Stimulated activated CD4-positive, alpha-beta T cell treated with anti-CD3 and anti-CD28 coated beads, Interleukin-4, amount 100 ng/mL, for 48 hours (primary cell): ENCODE results near the gene PSPN.
A peak's percentile ranks its signal among the peaks of the same experiment; 100 is the strongest.
"Not testable (repeated sequence)": the region's sequence is repeated elsewhere in the genome, so short reads cannot be mapped to it uniquely, and the experiment has no call there.

ENCODE experiments used
- DNase-seq, 2 donors: peaks; one replicate each; pipeline ENCODE4 v3.0.0-alpha.2; 2020; ENCODE audit warnings: low read depth in 2 of 2

Gene PSPN

DNA sequence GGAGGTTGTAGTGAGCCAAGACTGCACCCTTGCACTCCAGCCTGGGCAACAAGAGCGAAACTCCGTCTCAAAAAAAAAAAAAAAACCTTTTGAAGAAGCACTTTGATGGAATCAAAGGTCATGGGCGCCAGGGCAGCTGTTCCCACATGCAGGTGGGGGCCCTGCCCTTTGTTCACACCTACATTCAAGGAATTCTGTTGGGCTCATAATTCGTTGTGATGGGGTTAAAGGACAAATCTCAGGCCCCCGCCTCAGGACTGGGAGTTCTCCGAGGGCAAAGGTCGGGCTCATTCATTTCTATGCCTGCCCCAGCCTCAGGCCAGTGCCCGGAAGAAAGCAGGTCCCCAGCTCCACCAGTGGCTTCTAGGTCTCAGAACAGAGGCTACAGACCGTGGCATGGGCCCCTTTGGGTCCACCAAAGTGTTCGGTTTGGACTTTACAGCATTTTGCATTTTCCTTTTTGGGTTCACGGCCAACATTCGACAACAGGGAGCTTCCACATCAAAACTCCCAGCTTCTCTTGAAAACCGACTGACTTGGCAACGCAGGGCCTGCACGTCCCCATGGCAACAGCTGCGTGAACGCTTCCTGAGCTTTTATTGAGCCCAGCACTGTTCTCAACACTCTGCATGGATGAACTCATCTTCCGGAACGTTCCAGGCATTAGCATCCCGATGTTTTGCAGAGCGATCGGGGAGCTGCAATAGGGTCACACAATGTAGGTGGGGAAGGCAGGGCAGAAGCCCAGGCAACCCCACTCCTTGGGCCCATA, 27.3 kb upstream of the PSPN start:
- DNase-seq, result no peak

DNA sequence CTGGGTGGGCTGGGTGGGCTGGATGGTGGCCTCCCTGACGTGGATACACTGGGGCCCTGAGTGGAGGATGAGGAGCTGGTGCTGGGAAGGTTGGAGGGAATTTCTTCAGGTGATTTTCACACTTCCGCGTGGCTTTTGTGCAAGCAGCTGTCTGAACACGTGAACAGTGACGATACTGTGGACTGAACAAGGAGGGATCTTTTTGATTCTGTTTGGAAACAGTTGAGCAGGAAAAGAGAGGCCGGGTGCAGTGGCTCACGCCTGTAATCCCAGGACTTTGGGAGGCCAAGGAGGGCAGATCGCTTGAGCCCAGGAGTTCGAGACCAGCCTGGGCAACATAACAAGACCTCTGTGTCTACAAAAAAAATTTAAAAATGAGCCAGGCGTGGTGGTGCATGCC, 26.3 kb upstream of the PSPN start:
- no peak for DNase-seq

DNA sequence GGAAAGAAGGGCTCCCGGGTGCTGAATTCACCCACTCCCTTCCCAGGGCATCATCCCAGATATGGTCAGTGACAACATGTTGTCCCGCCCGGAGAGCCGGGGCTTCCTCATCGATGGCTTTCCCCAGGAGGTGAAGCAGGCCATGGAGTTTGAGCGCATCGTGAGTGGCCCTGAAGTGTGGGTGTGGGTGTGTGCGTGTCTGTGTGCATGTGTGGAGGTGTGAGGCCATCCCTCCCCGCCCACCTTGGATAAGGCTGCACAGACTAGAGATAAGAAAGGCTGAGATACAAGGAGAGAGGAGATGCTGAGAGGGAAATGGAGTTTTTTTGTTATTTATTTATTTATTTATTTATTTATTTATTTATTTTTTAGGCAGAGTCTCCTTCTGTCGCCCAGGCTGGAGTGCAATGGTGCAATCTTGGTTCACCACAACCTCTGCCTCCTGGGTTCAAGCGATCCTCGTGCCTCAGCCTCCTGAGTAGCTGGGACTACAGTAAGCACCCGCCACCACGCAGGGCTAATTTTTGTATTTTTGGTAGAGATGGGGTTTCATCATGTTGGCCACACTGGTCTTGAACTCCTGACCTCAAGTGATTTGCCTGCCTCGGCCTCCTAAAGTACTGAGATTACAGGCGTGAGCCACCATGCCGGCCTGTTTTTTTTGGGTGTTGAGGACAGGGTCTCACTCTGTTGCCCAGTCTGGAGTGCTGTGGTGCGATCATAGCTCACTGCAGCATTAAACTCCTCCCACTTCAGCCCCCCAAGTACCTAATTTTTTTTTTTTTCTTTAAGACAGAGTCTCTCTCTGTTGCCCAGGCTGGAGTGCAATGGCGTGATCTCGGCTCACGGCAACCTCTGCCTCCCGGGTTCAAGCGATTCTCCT, 24.6 kb upstream of the PSPN start:
- DNase-seq, result not testable (repeated sequence)

DNA sequence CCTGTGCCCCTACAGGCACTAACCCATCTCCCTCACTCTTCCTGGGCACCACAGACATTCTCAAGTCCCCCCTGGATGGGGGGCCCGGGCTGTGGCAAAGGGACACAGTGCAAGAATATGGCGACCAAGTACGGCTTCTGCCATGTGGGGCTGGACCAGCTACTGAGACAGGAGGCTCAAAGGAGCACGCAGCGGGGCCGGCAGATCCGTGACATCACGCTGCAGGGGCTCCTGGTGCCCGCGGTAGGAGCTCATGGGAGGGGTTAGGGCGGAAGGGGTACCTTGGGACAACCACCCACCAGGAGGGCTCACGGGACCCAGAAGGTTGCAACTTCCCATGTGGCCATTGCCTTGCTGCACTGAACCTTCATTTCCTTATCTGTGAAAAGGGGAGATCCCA, 20.6 kb upstream of the PSPN start:
- no peak for DNase-seq

DNA sequence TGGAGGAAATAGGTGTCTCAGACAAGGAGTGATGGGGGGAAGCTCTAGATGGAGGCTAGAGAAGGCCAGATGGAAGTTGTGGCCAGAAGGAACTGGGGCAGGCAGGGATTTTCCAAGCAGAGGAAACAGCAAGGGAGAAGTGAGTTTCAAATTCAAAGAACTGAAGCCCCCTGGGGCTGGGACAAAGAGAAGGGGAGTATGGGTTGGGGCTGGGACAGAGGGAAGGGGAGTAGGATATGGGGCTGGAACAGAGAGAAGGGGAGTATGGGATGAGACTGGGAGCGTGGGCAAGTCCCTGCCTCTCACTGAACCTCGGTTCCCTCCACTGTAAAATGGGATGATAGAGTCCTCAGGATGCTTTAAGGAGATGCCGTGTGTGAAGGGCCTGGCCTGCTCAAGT, 19.1 kb upstream of the PSPN start:
- no peak for DNase-seq

DNA sequence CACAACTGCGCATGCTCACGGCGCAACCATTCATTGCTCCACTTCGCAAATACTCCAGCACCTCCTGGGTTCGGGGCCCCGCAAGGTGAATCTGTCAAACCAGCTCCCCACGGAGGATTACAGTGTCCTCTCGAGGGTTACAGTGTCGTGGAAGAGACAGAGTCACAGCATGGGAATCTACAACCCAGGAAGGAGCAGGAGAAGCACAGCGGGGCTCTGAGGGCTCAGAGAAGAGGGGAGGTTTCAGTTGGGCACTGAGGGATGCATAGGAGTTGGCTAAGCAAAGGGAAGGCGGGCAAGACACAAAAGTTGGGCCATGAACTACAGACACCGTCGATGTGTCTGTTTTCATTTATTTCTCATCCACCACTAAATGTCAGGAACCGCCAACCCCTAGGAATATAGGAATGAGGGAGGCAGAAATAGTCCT, 18.3 kb upstream of the PSPN start:
- DNase-seq, result peak in 1 of 2 donors; percentile 68

DNA sequence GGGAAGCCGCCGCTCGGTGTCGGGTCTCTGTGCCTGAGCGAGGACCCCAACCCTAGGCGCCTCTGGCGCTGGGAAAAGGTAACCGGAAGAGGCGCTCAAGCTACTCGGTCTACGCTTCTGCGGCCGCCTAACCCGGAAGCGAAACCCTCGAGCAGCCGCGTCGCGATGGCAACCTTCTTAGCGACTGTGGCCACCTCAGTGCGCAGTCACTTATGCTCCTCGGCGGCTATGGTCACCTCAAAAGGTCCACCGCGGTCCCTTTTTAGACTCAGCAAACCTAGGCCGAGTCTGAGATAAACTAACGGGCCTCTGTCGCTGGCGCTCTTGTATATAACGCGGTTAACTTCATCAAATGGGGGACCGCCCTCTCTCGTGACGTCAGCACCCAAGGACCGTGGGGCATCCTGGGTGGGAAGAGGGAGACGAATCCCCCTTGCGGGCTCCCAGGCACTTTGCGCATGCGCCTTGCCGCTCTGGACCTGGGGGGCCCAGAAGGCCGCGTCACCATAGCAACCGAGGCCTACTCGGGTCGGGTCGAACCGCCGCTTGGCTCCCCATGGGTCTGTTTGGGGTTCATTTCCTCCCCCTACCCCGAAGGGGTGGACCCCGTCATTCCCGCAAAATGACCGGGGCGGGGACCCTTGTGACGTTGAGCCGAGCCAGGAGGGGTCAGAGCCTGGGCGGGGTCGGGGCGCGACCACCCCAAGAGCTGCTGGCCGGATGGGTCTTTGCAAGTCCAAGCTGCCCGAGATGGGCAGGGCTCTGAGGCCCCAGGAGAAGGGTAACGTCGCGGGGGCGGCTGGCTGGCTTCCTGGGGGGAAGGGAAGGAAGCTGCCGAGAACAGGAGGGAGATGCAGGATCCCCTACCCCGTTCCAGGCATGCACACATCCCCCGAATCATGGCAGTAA, 17.6 kb upstream of the PSPN start, which contains the start of gene GTF2F1:
Gene GTF2F1, minus strand, starts transcription at position 91 of the 909 bp plus-strand sequence. CDS start 169 bp downstream, outside the sequence.
- DNase-seq, result peak; percentile 91 to 92

DNA sequence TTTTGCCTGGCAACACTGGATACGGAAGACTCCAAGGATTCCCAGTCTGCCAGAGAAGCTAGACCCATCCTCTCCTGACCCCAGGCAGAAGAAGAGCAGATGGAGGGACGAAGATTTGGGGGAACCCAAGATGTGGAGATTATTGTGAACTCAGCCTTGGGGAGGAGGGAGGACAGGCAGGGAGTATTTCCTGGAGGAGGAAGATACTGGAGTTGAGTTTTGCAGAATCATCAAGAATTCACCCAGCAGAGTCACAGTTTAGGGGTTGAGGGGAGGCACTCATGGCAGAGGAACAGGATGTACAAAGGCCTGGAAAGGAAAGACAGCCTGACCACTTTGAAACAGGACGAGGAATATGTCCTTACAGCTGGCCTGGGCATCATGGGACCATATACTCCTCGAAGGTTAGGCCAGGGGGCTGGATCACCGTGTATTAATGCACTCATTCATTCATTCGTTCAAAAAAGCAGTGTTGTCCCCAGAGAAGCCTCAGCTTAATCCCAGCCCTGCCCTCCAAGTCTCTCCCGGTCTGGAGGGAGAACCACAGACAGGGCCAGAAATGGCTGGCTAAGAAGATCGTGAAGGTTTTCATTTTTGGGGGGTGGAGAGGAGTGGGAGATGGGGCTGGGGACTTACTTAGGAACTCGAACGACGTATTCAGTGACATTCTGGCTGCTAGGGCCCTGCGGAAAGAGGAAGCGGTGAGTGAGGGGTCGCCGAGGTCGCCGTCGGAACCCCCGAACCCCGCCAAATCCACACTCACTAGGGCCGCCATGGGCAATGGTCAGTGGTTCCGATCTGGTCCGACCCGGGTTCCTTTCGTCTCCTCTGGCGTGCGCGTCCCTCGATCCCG, 16.7 kb upstream of the PSPN start:
- DNase-seq, result no peak

DNA sequence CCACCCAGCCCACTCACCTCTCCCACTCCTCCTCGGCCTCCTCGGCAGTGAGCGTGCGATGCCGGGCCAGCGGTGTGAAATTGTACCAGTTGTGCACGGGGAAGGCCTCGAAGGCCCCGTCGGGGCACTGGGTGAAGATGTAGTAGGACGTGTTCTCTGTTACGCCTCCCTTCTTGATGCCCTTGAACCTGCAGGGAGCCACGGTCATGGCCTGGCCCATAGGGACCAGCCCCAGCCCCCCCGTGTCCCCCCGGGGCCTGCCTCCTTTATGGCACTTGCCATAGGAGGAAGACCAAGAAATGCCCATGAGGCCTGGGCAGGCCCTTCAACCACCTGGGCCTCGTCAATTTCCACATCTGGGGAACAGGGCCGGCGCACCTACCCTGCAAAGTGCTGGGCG, 11.6 kb upstream of the PSPN start:
- DNase-seq, result no peak

DNA sequence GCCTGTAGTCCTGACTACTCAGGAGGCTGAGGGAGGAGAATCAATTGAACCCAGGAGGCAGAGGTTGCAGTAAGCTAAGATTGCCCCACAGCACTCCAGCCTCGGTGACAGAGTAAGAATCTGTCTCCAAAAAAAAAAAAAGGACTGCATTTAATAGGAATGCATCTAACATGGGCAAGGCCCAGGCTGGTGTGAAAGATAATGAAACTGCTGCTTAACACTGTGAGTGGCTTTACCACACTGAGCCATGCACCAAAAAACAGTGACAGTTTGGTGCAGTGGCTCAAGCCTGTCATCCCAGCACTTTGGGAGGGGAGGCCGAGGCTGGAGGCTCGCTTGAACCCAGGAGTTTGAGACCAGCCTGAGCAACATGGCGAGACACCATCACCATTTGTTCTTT, 8.6 kb upstream of the PSPN start:
- no peak for DNase-seq

DNA sequence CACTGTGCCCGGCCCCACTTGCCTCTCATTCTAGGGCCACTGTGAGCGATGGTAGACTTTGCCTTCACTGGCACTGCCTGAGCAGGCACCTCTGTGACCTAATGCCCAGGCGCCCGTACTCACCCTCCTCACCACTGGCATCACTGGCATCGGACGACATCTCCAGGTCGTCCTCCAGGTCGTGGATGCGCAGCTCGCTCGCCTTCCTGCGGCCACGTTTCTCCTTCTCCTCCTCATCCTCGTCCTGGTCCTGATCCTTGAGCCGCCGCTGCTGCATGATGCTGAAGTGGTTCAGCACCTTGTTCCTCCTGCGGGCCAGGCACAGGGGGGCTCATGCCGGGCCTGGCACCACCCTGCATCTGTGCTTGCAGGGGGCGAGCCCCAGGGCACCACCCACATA, 7.5 kb upstream of the PSPN start:
- no peak for DNase-seq

DNA sequence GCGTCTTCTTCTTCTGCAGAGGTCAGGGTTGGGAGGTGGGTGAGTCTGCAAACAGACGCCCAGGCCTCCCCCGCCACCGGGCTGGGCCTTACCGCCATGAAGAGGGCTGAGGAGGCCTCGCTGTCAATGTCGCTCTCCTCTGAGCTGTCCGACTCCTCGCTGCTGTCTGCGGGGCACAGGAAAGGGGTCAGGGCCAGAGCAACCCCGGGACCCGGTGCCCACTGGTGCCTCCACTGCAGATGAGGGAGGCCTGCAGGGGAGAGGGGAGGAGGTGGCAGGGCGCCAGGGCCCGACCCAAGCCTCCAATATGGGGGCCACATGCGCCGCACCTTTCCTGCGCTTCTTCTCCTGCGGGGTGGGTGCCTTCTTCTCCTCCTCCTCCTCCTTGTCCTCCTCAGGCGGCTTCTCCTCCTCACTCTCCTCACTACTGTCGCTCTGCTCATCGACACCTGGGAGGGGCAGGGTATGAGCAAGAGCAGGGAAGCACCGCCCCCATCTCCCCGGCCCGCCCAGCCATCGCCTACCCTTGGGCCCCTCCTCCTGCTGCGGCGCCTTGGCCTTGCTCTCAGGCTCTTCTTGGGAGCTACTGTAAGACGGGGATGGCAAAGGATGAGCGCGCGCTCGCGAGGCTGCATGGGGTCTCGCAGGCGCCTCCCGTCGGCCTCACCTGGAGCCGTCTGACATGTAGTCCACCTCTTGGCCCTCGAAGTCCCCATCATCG, 5.5 kb upstream of the PSPN start:
- no peak for DNase-seq

DNA sequence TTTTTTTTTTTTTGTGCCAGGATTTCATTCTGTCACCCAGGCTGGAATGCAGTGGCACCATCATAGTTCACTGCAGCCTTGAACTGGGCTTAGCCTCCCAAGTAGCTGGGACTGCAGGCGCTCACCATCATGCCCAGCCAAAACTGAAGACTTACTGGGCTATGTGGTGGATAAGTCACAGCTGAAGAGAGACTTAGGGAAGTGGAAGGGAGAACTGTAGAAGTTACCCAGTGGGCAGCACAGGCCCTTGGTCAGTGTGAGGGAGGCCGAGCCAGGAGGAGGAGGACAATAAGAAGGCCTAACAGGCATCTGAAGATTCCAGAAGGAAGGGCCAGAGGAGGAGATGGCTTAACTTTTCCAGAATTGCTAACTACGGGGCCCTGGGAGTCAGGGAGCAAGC, 4.0 kb upstream of the PSPN start:
- no peak for DNase-seq

DNA sequence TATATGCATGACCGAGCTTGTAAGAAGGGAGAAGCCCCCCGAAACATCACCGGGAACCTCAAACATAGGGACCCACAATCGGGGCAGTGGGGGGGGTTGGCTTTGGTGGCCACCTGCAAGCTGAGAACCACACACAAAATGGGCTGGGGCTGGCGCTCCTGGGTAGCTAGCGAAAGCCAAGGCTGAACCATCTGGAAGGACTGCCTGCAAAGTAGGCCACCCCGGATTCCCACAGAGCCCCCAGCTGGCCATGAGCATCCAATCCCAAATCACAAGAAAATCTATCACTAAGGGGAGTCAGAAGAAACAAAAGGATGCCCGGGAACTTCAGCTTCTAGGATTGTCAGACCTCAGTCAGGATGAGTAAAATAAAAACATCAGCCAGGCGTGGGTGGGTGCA, 2.8 kb upstream of the PSPN start:
- no peak for DNase-seq

DNA sequence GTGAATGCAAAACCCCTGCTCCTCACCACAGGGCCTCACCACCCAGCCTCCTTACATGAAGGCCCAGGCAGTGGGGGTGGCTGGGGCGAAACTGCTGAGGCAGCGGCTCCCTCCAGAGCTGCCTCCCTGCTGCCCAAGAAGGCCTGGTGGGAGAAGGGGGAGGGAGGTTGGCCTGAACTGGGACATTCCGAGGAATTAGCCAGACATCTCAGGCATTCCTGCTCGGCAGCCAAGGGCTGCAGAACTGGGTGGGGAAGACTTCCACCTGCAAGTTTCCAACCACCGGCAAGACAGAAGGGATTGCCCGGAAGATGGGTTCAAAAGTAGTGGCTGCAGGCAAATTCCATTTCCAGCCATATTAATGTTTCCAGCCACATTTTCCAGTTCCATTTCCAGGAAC, 2.3 kb upstream of the PSPN start:
- no peak for DNase-seq

DNA sequence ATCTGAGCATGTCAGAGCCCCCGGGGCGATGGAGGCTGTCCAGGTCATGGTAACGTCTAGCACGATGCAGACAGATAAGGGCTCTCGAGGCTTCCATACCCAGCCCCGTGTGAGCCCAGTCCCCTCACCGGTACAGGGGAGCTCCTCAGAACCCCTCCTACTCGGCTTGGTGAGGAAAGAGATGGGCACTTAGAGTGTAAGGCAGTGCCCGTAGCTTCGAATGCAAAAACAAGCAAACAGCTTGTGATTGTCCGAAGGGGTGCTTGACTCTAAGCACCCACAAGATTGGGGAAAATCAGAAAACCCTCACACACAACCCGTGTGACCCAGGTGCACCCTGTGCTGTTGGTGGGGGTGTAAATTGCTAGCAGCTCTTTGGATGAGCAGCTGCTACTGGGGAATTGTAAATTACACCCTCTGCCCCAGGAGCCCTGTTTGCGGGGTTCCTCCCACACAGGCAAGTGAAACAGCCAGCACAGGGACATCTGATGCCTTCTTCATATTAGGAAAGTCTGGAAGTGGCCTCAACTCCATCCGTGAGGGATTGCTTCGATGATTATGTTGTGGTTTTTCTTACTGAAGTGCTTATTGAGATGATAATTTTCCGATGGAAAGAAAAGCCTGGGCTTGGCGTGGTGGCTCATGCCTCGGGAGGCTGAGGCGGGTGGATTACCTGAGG, 918 bp upstream of the PSPN start:
- no peak for DNase-seq

DNA sequence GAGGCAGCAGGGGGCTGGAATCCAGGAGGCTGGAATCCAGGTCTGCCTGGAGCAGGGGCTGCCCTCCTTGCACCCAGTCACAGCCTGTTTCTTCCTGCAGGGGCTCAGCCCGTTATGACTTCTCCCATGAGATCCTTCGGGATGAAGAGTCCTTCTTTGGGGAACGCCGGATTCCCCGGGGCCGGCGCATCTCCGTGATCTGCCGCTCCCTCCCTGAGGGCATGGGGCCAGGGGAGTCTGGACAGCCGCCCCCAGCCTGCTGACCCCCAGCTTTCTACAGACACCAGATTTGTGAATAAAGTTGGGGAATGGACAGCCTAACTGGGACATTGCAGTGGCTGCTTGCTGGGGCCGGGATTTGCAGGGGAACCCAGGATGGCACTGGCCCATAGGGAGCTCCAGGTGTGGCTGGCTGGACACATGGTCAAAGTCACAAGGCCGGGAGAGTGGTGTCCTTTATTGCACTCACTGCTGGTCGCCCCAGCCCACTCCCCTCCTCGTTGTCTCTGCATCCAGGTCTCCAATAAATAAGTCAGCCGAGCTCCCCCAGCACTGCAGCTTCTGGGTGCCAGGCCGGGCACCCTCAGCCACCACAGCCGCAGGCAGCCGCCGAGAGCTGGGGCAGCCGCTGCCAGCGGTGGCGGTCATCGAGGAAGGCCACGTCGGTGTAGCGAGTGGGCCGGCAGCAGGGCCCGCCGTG, 872 bp downstream of the PSPN start:
- DNase-seq, result no peak

DNA sequence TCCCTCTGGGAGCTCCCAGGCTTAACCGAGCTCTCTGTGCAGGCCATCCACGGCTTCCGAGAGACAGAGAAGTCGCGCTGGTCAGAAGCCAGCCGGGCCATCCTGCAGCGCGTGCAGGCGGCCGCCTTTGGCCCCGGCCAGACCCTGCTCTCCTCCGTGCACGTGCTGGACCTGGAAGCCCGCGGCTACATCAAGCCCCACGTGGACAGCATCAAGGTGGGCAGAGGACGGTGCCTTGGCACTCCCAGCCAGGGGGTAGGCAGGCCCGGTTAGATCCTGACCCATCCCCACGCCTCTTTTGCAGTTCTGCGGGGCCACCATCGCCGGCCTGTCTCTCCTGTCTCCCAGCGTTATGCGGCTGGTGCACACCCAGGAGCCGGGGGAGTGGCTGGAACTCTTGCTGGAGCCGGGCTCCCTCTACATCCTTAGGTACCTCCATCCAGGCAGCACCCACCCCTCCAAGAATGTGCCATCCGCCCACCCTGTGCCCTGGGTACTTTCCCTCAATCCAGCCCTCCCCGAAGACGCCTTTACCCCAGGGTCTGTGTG, 1.5 kb downstream of the PSPN start:
- no peak for DNase-seq

DNA sequence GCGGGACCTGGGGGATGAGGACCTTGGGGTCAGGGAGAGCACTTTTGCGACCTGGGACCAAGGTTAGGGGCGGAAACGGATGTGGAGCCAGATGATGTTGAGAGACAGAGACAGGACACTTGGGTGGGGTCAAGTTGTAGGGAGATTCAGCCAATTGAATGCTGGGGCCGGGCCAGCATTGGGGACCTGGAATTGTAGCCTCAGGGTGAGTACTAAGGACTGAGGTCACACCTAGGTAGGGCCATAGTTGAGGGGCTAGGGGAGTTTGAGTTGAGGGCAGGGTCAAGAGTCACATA, 2.0 kb downstream of the PSPN start:
- DNase-seq, result no peak
